GM12892 (cell line): ENCODE measurements around the gene PPP6R3.

Experiments
- POLR2A ChIP-seq: IDR thresholded peaks from 2 replicates; pipeline ENCODE4 v1.6.1; 2011; ENCODE audit warnings: low read depth, low read length, control low read depth
- POLR2AphosphoS5 ChIP-seq: IDR thresholded peaks from 2 replicates; pipeline ENCODE4 v1.6.1; 2011; ENCODE audit warnings: low read depth, low read length, control low read depth
- TAF1 ChIP-seq: IDR thresholded peaks from 2 replicates; pipeline ENCODE4 v1.6.1; 2011; ENCODE audit warnings: low read depth, mild to moderate bottlenecking, control low read depth, low read length, borderline replicate concordance

DNA sequence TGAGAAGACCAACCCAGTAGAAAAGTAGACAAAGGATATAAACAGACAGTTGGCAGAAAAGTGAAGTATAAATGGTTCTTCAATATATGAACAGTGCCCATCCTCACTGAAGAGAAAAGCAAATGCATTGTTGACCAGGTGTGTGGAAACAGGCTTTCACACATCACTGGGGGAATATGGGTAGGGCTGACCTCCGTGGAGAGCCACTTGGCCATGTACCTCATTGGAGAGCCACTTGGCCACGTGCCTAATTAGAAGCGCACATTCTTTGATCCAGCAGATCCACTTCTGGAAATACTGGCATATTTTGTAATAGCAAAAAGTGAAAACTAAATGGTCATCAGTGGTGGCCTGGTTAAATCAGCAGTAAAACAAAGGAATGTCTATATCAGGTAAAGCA lies 43.2 kb downstream of the PPP6R3 start:
- TF ChIP-seq POLR2A (no peak), TAF1 (no peak), POLR2AphosphoS5 (no peak)
